ENCODE data around the gene KLHL34.

The KLHL34 gene

DNA sequence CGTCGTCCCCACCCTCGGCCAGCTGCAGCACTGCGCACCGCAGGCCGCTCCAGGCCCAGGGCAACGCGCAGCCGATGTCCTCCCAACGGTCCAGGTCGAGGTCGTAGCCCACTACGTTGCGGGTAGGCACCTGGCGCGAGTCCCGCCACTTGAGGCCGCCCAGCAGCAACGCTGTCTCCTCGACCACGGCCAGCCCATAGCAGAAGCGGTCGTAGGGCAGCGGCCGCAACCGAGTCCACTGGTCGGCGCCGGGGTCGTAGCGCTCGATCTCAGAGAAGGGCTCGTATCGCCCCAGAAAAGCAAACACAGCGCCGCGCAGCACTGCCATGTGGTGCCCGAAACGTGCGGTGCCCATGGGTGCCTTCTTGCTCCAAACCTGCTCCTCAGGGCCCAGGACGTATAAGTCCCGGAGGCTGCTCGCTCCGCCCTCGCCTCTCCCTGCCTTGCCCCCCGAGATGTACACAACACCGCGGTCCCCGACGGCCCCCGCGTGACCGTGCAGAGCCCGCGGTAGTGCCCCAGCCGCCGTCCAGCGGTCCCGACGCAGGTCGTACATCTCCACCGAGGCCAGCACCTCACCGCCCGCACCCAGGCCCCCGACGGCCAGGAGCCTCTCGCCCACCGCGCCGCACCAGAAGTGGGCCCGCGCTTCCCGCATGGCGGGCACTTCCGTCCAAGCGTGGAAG is 2.1 kb downstream of the KLHL34 start:
- no peak for DNase-seq (ENCODE audit: low spot score)

DNA sequence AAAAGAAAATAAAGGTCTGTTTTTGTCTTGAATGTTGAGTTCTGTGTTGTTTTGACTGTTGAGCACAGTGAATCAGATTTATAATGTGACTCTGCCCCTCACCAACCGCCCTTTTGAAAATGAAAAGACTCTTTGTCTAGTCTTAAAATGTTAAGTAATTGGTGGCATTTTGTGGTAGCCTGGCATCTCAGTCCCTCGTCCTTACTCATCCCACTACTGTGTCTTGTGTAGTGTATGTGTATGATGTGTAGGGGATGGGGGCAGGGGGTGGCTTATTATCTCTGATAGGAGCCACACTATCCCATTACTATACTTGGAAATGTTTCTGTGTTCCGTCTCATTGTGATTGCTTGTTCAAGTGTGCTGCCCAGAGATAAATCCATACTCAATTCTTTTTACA is 12.2 kb downstream of the KLHL34 start:
- no peak for DNase-seq (ENCODE audit: low spot score)

DNA sequence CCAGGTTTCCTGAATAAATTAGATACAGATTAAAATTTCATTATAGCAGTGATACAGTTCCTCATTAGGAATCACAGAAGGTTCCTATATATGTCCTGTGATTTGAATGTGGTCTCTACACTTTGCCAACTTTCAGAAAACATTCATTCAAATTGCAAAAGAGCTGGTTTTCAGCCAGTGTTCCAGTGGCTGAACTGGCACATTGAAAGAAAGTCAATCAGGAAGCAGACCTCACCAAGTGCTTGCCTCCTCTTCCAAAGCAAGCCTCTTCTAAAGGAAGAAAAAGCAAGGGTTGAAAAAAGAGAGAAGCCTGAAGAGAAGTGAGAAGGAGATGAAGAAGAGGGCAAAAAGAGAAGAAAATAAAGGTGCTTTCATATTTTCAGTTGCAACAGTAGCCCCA is 12.7 kb downstream of the KLHL34 start:
- DNase-seq (ENCODE audit: low spot score) = no peak

DNA sequence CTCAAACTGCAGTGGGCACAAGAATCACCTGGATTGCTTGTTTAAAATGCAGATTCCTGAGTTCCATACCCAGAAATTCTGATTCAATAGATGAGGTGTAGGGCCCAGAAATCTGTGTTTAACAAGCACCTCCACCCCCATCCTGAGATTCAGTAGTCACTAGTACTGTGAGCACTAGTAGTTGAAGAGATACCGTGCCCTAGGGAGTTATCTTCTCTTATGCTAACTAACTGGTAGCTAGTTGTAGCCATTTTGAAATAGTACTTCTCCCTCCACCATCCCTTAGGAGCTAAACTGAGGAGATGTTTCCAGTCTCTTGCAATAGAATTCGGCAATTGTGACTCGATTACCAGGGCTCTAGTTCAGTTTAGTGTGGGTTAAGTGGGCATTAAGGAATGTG is 18.4 kb downstream of the KLHL34 start:
- DNase-seq (ENCODE audit: low spot score) = no peak

DNA sequence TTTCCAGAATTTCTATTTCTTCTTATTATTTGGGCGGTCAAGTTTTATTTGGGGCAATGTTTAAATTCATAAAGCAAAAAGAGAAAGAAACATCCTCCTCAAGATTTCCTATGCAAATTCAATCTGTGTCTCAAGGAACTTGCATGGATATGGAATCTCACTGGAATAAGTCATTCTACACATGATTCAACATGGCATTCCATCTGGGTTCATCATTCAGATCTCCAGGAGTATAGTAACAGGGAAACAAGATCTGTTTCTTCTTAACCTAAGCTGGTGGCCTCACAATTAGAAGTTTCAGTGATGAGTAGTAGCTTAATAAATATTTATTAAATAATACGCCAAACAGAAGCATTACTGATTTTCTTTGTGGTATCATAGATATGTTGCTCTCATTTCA is 19.8 kb downstream of the KLHL34 start:
- no peak for DNase-seq (ENCODE audit: low spot score)

DNA sequence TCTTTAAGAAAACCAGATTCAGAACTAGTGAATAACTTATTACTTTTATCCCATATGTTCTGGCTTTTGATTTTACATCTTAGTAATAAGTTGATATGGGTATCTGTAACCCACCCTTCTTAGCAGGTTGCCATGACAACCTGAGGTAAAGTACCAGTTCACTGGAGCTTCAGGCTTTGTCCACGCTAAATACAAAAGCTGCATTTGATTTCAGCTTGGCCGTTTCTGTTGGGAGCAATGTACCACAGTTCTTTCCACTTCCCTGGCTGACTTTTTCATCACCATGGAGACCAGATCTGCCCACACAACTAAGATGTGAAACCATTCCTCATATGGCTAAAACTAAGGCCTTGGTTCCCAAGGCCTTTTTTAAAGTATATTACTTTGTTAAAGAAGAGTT is 26.1 kb downstream of the KLHL34 start:
- DNase-seq (ENCODE audit: low spot score) = no peak

DNA sequence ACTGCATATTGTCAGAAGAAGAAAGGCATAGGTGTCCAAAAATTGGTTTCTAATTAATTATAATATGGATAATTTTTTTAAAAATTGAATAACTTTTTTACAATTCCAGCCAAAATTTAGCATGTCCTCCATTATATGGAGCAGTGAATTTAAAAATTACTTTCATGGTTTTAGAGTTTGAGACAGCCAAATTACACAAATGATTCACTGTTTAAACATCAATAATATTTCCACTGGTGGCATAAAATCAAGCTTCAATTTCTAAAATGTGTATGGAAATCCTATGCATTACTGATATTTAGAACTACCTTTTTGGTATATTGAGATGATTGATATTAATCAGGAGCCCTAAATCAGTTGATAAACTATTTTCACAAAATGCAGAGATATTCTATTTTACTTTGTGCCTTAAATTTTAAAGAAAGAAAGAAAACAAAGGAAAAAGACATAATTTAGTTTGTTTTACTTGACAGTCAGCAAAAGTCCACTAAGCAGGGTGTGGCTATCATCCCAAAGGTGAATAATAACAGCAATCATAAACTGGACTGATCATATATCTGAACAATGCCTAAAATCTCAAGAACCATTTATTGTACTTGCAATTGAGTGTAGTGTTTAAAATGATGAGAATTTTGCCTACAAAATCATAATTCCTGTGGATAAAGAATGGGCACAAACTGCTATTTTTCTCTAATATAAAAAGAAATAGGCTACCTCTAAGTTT is 34.2 kb downstream of the KLHL34 start:
- DNase-seq (ENCODE audit: low spot score) = no peak

DNA sequence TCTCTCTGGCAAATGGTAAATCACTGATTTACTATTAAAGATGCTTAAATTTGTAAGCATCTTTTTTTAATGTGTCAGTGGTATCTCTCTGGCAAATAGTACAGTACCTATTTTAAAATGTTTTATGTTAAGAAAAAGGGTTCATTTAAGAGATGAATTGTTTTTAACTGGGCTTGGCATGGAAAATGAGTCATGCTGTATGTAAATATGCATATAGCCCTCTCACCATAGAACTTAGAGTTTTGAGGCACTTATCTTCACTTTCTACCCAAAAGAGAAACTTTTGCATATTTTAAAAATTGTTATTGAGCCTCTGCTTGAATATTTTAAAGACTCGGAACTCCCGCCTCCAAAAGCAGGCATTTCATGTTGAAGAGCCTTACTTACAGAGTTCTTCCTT is 37.9 kb downstream of the KLHL34 start:
- no peak for DNase-seq (ENCODE audit: low spot score)

DNA sequence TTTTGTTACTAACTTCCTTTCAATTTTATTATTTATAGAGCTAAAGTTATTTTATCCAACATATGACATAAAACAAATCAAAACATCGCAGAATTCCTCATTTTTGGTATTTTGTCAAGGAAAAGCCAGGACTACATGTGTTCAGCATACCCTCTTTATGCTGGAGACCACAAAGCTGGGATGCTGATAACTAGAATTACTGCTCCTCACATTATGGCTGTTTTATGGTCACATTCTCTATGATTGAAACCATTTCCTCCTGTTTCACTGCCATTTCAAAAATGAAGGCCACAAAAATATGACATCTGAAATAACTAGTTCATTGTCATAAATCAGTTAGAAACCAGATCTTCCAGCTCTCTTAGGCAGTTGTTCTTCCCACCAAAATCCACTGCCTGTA is 41.7 kb downstream of the KLHL34 start:
- DNase-seq (ENCODE audit: low spot score) = no peak

DNA sequence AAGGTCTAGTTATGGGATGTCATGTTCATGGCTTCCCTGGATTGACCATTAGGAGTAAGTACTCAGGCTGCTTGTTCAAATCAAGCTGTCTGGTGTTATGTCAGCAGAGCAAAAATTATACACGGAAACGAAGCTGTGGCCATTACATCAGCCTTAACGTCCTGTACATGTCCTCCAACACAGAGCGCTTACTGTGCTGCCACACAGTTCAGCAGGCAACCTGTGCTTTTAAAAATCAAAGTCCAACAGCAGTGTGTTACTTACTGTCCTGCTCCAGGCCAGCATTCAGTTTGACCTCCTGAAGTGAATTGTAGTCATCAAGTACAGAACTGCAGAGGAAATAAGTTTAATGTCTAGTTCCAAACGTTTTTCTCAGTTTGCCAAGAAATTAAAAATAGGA is 46.0 kb downstream of the KLHL34 start:
- no peak for DNase-seq (ENCODE audit: low spot score)

DNA sequence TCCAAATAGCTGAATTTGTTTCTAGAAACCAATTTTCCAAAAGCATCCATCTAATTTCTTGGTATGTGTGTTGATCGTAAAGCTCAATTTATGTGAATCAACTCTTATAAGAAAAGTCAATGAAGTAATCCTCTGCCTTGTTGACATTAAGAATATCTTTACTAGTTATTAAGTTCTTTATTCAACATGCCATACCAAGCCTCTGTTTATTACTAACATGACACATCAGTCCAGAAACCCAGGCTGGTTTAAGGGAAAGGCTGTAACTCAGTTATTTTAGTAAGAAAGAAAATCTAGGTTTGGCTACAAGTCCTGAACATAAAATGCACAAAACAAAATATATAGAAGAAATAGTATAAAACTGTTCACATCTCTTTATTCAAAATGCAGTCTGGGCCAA is 48.0 kb downstream of the KLHL34 start:
- DNase-seq (ENCODE audit: low spot score) = no peak

DNA sequence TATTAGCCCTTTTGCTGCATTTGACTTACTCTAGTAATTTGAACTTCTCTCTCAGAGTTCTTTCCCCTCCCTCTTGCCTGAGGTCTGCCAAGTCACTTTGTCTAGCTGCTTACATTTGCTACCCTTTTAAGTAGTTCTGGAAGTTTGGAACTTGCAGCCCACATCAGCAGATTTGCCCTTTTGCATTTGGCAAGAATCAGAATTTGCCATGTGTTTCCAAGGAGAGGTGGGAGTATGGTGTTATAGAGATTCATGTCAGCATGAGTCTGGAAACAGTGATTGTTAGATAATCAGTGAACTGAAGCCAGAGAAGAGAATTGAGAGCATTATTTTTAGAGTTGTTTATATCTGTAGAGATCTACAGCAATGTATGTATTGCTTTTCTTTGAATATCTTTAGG is 52.1 kb downstream of the KLHL34 start:
- DNase-seq (ENCODE audit: low spot score) = no peak

Measured in kidney capillary endothelial cell (primary cell).